Stimulated activated CD4-positive, alpha-beta T cell treated with anti-CD3 and anti-CD28 coated beads, Interleukin-12 subunit alpha, Interleukin-12 subunit beta, amount 100 ng/mL, for 24 hours (primary cell): ENCODE measurements around the gene PLCH1.

Source experiments
- DNase-seq, 2 experiments: peaks; one replicate each; pipeline ENCODE4 v3.0.0-alpha.2; 2020; ENCODE audit warnings: low read depth in 2 of 2

The PLCH1 gene

DNA sequence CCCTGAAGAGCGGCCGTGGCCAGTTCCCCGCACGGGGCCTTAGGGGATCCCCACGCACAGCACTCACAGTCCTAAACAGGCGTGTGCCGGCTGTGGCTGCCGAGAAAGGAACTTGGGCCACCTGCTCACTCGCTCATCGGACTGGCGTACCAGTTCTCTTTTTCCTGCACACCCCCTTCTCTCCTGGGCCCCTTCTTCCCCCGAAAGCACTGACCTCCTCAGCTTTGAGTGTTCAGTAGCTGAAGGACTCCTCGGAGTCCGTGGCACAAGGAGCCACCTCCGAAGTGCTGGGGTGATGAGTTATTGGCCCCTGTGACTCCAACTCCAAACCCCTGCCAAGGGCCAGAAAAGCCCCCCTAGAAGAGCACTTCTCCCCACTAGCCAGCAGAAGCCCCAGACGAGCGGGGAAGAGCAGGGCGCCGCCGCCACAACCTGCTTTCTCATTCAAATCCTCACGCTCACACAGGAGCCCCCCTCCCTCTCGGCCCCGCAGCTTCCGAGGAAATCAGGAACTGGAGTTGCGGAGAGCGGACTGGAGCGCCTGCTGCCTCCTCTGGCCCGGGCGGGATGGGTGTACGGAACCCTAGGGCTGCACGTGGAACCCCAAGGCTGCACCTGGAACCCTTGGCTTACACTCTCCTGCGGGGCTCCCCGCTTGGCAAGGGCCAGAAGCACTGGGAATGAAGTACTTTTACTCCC is at the start of gene PLCH1:
TSS of gene PLCH1 (minus strand) at position 446 of the 699 bp plus-strand sequence. CDS start 40,847 bp downstream, outside the sequence.
- DNase-seq: peak in 1 of 2 experiments; percentile 34

- DNase-seq: no peak
These were observed 47.7 kb upstream of the PLCH1 start for GRCh38 chr3:155792532-155792931.

GRCh38 chr3:155791190-155791589 is 46.3 kb upstream of the PLCH1 start:
- DNase-seq: no peak

GRCh38 chr3:155790272-155790925 is 45.5 kb upstream of the PLCH1 start:
- no peak for DNase-seq

DNA sequence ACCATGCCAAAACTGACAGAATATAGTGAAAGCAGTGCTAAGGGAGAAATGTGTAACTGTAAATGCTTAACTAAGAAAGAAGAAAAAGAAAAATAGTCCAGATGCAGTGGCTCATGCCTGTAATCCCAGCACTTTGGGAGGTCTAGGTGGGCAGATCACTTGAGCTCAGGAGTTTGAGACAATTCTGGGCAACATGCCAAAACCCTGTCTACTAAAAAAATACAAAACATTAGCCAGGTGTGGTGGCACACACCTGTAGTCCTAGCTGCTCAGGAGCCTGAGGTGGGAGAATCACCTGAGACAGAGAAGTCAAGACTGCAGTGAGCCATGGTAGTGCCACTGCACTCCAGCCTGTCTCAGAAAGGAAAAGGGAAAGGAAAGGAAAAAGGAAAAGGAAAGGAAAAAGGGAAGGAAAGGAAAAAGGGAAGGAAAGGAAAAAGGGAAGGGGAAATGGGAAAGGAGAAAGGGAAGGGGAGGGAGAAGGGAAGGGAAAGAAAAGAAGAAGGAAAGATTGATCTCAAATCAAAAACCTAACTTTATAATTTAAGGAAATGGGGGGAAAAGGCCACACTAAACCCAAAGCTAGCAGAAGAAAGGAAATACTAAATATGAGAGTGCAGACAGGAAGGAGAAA is 40.9 kb upstream of the PLCH1 start:
- DNase-seq: no peak

GRCh38 chr3:155782390-155782953 is 37.6 kb upstream of the PLCH1 start:
- no peak for DNase-seq

GRCh38 chr3:155780291-155780690 is 35.4 kb upstream of the PLCH1 start:
- no peak for DNase-seq

DNA sequence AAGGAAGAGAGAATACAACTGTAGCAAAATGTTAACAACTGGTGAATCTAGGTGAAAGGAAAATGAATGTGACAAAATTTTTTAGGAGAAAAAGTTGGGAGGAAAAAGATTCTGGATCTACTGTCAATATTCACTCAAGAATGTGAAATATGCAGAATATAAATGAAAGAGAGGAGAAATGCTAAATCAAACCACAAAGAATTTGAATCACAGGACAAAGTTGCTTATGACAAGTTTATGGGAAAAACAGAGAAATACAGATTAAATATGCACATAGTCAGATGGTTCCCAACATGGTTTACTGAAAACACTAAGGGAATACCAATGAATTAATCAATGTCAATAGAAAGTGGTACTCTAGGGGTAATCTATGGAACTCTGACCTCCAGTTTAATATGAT is 33.6 kb upstream of the PLCH1 start:
- DNase-seq: no peak

- no peak for DNase-seq
These were observed 27.9 kb upstream of the PLCH1 start for GRCh38 chr3:155772801-155773200.

DNA sequence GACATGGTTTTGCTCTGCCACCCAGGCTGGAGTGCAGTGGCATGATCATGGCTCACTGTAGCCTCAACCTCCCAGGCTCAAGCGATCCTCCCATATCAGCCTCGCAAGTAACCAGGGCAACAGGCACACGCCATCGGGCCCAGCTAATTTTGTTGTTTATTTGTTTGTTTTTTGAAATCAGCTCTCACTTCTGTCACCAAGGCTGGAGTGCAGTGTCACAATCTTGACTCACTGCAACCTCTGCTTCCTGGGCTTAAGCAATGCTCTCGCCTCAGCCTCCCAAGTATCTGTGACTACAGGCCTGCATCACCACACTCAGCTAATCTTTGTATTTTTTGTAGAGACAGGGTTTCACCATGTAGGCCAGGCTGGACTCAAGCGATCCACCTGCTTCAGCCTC is 26.3 kb upstream of the PLCH1 start:
- DNase-seq: no peak

GRCh38 chr3:155766206-155766605 is 21.3 kb upstream of the PLCH1 start:
- no peak for DNase-seq

GRCh38 chr3:155763870-155764463 is 19.1 kb upstream of the PLCH1 start:
- no peak for DNase-seq

- no peak for DNase-seq
These were observed 15.8 kb upstream of the PLCH1 start for GRCh38 chr3:155760653-155761052.

DNA sequence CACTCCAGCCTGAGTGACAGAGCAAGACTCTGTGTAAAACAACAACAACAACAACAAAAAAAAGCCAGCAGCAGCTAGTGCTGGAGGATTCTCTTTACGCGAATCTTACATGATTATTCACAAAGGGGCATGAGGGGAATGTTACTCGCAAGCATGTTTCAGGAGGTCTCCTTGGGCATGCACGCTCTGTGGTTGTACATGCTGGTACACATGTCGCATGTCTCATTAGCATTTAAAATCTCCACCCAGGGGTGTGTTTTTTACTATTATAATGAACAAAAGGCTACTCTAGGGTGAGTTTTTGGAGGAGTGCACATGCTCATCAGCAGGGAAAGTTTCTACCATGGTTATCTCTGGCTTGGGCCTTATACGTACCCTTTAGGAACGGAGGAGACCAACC is 12.7 kb upstream of the PLCH1 start:
- DNase-seq: no peak

- no peak for DNase-seq
These were observed 8.3 kb upstream of the PLCH1 start for GRCh38 chr3:155753038-155753639.

DNA sequence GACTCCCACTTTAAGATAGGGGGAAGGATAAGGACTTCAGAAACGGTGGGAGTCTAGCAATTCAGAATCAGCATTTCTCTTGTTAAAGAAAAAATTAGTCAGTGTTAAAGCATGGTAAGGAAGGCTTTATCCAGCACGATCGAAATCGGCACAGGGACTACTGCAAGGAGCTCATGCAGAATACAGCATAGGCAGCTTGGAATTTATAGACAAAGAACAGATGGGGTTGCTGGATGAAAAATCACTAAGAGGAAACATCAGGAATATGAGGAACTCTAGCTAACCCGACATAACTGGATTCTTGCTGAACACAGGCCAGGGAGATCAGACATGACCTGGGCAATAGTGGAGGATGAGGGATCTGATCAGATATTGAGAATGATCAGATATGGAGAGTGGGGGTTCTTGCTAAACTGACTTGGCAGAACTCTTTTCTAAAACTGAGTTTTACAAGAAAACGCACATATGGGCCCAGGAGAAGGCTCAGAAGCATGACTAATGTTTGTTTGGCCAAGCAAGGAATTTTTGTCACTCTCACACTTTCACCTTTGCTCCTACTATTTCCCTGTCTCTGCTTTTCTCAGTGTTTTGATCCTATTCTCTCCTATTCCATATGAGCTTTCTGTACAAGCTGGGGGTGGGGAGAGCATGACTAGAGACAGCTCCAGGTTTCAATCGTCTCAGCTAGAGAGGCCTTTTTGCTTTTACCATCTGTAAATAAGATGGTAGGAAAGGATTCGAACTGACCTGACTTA is 3.9 kb upstream of the PLCH1 start:
- no peak for DNase-seq

DNA sequence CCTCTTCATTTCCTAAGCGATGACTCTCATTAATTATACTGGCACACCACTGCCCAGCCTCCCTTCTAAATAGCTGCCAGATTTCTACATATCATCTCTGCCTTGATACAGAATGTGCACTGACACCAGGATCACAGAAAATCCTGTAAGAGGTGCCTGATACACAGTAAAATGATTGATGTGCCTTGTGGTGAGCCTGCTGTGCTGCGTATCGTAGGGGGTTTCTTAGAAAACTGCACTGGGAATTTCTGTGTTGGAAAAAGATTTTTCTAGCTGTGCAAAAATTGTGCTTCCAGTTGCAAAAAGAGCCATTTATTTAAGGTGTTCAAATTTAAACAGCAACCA is 3.0 kb upstream of the PLCH1 start:
- DNase-seq: no peak

DNA sequence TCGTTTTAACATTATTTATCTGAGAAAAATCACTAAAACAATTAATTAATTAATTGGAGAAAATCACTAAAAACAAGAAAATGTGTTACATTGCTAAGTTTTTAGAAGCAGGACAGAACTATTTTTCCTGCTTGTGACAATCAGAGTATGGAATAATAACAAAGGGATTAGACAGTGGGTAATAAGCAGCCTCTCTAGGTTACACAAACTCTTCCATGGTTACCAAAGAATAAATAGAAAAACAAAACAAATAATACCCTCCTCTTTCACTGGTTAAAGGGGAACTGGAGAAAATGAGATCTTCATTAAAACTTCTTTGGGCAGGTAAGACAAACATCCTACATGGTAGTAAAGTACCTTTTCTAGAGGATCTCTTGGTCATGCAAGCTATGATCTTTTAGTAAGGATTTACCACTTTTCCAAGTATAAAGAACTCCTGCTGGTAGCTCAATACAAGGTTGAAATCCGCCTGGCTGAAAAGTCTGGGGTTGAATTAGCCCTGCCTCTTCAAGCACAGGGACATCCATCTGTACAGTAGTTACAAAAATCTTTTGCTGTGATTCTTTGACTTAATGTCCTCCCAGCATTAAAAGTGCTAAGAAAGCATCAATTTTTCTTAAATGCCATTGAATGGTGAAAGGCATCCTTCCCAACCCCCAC is 2.5 kb upstream of the PLCH1 start:
- DNase-seq: no peak

DNA sequence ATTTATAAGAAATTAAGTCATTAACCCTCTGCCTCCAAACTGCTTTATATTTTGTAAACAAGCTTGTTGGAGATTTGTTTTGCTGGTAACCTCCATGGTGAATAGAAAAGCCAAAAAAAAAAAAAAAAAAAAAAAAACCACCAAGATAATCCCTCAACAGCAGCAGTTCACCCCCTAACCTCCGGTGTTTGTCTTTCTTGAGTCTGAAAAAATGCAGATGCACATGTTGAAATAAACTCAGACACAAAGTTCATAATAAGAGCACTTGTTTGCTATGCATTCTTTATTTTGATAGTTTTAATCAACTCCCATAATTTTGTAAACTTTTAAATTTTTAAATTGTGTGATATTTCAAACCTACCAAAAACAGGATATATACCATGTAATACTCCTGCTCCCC is 1.8 kb upstream of the PLCH1 start:
- DNase-seq: no peak

GRCh38 chr3:155745795-155746550 is 1.1 kb upstream of the PLCH1 start:
- no peak for DNase-seq
